ENCODE results near the gene GPC5.

- TF ChIP-seq CTCF (conservative IDR thresholded peaks at IDR 0.05; ENCODE audit: low read length) (no peak), EZH2phosphoT487 (IDR thresholded peaks at IDR 0.05; ENCODE audit: borderline replicate concordance, low read depth, low read length) (no peak)
Observed at GRCh38 chr13:92679602-92680001, 1281.2 kb downstream of the GPC5 start.

Measured in OCI-LY7 (cell line).